Right renal cortex interstitium (tissue), 3 donors: ENCODE measurements around the gene CHST11. TPM values are rescaled to one million over a fixed set of nuclear protein-coding genes. Genes with fewer than 3 reads are reported as not detected.

Source experiments
- DNase-seq, 3 donors: peaks; one replicate each; pipeline ENCODE4 v3.0.0-alpha.2; 2013; ENCODE audit warnings: low read depth in 3 of 3, low spot score in 2 of 3
- polyA plus RNA-seq, 3 donors: library from polyadenylated mRNA; unstranded; fragments of 120-200 nt; gene quantifications; one replicate each; pipeline ENCODE4 v1.2.1, GENCODE V29; 2013; ENCODE audit not compliant: insufficient read length in 3 of 3

CHST11 gene
- polyA plus RNA-seq, 3 donors, result 7.3 to 8.6 (median 8.0) TPM

- no peak for DNase-seq
Observed at GRCh38 chr12:104641862-104642261, 185.1 kb downstream of the CHST11 start.

- DNase-seq, result no peak
Observed at GRCh38 chr12:104643093-104643818, 186.5 kb downstream of the CHST11 start.

DNA sequence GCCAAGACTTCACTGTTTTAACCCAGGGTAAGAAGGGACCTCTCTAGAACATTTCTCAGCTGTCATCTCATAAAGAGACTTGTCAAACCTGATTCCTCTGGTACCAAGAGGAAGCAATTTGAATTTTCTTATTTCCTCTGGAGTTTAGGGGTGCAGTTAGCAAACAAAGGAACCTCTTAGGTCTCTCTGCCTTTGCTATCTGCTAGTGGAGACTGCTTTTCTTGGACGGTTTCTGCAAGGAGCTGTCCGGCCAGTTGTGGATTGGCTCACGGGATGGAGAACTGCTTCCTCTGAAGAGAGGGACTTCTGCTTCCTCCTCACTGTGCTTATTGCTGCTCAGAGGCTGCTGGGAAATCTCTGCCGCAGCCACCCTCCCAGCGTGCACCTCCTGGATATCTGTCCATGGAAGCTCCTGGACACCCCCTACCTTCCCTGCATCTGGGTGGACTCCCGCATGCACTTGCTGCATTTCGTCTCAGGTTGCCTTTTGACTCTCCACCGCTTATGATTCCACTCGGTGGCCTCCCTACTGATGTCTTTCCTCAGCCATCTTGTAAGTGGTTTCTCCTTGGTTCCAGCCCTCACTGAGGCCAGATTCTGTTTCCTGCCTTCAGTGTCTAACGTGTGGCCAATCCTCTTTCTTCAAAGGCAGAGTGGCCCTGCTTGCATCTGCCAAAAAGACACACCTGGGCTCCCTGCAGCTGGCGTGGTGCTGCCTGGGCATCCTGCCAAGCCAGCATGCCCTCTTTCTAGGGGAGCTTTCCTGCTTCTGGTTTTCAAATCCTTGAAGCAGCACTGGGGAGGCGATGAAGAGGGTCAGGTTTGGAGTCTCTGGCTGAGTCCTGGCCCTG is 187.3 kb downstream of the CHST11 start:
- no peak for DNase-seq

GRCh38 chr12:104648756-104649155 is 192.0 kb downstream of the CHST11 start:
- no peak for DNase-seq

- DNase-seq, result no peak
Observed at GRCh38 chr12:104649217-104649824, 192.6 kb downstream of the CHST11 start.

- no peak for DNase-seq
Observed at GRCh38 chr12:104649921-104650320, 193.2 kb downstream of the CHST11 start.

GRCh38 chr12:104650541-104650940 is 193.8 kb downstream of the CHST11 start:
- DNase-seq, result no peak

DNA sequence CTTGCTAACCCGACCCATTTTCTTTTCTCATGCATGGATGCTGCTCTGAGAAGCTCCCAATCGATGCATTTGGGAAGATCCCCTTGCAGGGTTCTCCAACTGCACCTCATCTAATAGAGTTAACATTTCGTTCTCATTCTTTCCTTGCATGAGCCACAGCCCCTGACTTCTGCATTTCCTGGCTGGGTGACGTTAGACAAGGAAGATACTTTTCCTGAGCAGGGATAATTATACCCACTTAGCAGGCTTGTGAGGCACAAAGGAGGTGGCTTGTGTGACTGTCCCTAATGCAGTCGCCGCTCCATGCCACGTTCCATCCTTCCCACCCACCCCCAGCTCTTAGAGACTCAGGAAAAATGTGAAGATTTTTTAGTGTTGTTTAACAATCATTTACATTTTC is 195.1 kb downstream of the CHST11 start:
- no peak for DNase-seq

DNA sequence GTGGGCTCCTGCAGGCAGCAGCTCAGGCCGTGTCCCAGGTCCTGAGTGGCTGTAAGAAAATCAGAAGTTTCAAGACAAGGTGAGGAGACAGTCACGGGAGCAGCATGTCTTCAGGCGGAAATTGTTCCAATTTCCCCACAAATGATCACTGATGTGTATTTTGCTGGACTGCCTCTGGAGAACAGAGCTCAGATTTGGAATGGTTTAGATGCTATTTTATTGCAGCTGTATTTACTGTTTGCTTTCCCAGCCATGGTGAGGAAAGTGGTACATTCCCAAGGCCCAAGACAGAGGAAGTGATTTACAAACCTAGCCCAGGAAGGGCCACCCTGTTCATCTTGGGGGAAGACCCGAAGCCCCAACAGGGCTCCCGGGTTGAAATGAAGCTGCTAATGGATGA is 195.6 kb downstream of the CHST11 start:
- no peak for DNase-seq

DNA sequence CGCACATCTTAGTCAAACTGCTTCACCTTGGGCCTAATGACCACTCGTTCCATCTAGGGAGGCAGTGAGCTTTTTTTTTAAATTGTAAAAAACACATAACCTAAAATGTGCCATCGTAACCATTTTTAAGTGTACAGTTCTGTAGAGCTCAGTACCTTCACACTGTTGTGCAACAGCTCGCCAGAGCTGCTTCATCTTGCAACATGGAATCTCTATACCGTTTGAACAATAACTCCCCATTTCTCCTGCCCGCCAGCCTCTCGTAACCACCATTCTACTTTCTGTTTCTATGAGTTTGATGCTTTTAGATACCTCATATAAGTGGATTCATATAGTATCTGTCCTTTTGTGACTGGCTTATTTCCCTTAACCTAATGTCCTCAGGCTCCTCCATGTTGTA is 196.2 kb downstream of the CHST11 start:
- no peak for DNase-seq

DNA sequence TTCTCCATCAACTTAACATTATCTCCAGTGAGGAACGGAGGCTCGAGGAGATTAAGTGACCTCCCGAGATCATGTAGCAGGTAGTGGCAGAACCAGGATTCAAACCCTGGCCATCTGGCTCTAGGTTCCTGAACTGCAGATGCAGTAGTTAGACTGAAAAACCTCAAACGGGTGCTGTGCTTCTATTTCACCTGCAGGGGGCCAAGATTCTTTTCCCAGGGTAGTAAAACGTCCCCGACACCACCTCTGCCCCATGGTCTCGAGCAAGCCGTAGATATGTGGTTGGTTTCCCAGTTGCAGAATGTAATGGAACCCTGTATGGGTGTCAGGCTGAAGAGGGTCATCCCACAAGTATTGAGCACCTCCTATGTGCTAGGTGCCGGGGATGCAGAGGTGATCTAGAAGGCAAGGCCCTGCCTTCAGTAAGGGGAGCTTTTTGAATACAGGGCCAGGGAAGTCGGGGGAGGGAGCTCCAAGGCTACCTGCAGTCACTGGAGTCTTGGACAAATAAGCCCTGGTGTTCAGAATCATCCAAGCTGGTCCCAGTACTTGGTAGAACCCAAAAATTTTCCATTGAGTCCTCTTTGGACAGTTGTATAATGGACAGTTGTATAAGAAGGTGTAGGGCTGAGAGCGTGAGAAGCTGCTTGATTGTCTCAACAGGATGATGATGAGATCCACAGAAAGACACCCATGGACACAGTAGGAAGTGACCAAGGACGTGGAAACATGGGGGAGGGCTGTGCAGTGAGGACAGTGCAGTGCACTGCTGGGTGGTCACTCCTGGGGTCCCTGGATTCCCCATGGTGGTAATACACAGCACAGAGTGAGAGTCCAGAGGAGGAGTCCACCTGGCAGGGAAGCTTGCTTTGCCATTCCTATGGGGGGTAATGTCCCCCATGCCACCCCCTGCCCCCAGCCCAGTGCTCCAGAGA is 197.2 kb downstream of the CHST11 start:
- no peak for DNase-seq

DNA sequence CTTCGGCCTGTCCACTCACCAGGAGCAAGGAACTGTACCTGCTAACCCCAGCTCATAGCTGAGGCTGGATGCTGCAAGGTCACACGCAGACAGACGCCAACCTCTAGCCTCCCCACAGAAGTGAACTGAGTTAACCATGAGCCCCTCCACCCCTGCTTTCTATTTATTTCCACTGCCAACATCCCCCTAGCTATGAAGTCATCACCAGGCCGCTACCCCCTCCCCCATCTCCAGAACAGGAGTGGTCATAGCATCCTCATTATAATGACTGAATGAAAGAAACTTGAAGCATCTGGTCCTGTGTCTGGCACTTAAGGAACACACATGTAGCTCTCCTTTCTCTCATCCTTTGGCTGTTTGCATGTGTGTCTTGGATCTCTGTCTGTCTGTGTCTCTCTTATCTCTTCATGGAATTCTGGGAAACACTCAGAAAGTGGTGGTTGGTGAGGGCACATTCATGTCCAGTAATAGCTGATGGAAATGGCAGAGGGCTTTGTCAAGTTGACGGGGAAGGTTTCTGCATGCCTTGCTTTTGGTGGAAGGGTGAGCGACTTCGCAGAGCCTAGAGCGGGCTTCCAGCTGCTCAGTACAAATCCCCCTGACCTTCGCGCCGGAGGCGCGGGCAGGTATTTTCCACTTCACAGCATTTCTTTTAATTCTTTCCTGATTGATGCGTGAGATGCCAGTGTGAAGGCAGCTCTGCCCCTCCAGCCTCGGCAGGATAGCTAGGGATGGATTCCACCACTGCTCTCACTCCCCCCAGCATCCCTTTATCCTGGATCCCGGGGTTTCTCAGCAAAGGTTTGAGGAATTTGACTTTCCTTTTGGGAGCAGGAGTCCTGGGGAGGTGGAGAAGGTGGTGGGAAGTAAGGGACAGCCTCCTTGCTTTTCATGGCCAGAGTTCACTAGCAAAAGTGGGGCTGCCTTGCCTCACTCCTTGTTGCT is 198.2 kb downstream of the CHST11 start:
- no peak for DNase-seq

GRCh38 chr12:104656383-104656782 is 199.6 kb downstream of the CHST11 start:
- DNase-seq, result no peak

DNA sequence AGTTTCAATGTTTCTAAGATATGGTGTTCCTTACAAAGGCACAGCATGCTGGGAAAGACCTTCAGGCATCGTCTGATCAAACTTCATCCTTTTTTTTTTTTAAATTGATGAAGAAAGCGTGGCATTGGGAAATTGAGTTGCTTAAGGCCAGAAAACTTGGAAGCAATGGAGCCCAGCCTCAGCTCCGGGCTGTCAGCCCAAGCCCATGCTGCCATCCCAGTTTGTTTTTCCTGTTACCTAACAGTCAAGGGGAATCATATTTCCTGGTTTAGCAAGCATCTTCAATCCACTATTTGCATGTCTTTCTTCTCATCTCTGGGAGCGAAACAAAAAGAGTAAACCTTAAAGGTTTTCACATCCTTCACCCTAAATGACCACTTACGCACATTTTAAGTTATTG is 200.2 kb downstream of the CHST11 start:
- DNase-seq, result no peak

DNA sequence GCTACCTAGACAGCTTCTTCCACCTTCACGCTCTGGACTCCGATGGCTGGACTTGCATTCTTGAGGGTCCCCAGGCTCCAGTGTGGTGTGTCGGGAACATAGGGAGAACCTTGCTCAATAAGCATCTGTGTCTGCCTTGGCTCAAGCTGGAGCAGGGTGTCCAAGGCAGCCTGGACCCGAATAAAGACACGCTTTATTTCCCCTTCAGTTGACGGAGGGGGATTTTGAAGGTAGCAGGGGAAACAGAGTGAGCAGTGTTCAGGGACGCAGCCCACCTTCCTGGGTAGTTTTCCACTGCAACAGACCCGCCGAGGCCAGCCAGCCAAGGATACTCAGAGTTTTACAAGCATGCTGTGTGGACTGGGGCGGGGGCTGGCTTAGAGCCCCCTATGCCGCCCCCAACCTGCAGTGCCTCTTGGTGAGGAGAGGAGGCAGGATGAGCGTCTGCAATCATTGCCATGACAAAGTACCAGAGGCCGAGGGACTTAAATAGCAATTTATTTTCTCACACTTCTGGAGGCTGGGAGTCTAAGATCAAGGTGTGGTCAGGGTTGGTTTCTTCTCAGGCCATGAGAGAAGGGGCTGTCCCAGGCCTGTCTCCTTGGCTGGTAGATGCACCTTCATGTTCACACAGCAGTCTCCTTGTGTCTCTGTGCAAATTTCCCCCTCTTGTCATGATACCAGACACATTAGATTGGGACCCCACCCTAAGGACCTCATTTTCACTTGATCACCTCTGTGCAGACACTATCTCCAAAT is 201.2 kb downstream of the CHST11 start:
- DNase-seq, result no peak

- DNase-seq, result no peak
Observed at GRCh38 chr12:104659058-104659457, 202.3 kb downstream of the CHST11 start.

DNA sequence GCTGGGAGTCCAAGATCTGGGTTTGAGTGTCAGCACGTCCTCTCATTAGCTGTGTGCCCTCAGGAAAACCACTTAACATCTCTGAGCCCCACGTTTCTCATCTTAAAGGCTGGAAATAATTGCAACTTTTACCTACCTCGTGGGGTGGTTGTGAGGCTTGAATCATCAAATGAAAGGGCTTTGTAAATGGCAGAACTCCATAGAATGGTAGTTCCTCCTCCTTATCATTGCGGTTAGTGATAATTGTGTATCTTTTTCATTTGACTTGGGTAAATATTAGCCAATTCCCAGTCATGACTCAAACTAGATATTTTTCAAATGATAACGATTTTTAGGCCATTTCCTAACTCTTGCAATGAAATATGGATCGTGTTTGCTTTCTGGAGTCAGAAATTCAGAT is 205.5 kb downstream of the CHST11 start:
- no peak for DNase-seq

GRCh38 chr12:104662908-104663307 is 206.2 kb downstream of the CHST11 start:
- DNase-seq, result no peak

- DNase-seq, result no peak
Observed at GRCh38 chr12:104664351-104664750, 207.6 kb downstream of the CHST11 start.
